ENCODE results near the gene LRPAP1.
"Not testable (repeated sequence)": the region's sequence is repeated elsewhere in the genome, so short reads cannot be mapped to it uniquely, and the experiment has no call there.

The LRPAP1 gene, protein sequence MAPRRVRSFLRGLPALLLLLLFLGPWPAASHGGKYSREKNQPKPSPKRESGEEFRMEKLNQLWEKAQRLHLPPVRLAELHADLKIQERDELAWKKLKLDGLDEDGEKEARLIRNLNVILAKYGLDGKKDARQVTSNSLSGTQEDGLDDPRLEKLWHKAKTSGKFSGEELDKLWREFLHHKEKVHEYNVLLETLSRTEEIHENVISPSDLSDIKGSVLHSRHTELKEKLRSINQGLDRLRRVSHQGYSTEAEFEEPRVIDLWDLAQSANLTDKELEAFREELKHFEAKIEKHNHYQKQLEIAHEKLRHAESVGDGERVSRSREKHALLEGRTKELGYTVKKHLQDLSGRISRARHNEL

DNA sequence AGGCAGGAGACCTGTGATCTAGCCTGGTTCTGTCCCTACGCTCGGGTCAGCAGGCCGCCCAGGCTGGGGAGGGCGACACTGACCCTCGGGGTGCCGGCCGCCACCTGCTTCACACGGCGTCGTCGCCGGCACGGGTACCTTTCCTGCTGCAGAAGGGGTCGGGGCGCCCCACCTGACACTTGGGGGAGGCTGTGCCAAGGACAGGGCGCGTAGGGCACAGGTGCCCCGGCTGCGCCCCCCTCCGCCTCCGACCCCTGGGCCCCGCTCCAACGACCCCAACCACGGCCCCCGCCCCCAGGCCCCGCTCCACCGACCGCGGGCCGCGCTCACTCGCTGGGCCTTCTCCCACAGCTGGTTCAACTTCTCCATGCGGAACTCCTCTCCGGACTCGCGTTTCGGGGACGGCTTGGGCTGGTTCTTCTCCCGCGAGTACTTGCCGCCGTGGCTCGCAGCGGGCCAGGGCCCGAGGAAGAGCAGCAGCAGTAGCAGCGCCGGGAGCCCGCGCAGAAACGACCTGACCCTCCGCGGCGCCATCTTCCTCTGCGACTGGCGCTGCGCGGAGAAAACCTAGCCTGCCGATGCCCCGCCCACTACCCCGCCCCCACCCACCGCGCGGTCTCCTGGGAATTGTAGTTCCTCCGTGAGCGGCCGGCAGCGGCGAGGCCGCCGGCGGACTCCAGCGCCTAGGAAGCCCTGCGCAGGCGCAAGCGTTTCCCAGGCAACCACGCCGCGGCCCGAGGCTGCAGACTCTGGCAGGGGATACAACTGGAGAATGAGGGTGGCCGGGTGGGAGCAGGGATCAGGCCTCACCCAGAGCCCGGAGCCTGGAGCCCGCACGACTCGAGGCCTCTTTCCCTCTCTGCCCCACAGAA, at the start of gene LRPAP1:
LRPAP1 (minus strand) TSS at position 544 of the 872 bp plus-strand sequence; CDS start at position 534, 10 bp downstream.
- no peaks in the 10 kb centered on the region for H3K27me3 ChIP-seq (ENCODE audit: control insufficient read depth in 2 of 2, insufficient read depth in 2 of 2, low read length in 2 of 2)
- peaks cover 14 to 23% of the 10 kb centered on the region in 2 donors for H3K4me1 ChIP-seq (ENCODE audit: control insufficient read depth in 2 of 2, insufficient read depth in 2 of 2, low read length in 2 of 2)
- peaks cover 7 to 15% of the 10 kb centered on the region in 2 donors for H3K36me3 ChIP-seq (ENCODE audit: control insufficient read depth in 2 of 2, insufficient read depth in 2 of 2, low read length in 2 of 2)
- no peaks in the 10 kb centered on the region for H3K9me3 ChIP-seq (ENCODE audit: control insufficient read depth in 2 of 2, low read length in 2 of 2)
- peak within 1 kb of the TSS; percentile 87 to 94 for H3K4me3 ChIP-seq (ENCODE audit: low read length in 2 of 2)
- H3K27ac ChIP-seq (ENCODE audit: low read depth in 2 of 2, low read length in 2 of 2), result peak within 1 kb of the TSS; percentile 50 to 61
- peak within 1 kb of the TSS; percentile 84 to 87 for H3K9ac ChIP-seq (ENCODE audit: low read depth in 1 of 2, low read length in 2 of 2)

DNA sequence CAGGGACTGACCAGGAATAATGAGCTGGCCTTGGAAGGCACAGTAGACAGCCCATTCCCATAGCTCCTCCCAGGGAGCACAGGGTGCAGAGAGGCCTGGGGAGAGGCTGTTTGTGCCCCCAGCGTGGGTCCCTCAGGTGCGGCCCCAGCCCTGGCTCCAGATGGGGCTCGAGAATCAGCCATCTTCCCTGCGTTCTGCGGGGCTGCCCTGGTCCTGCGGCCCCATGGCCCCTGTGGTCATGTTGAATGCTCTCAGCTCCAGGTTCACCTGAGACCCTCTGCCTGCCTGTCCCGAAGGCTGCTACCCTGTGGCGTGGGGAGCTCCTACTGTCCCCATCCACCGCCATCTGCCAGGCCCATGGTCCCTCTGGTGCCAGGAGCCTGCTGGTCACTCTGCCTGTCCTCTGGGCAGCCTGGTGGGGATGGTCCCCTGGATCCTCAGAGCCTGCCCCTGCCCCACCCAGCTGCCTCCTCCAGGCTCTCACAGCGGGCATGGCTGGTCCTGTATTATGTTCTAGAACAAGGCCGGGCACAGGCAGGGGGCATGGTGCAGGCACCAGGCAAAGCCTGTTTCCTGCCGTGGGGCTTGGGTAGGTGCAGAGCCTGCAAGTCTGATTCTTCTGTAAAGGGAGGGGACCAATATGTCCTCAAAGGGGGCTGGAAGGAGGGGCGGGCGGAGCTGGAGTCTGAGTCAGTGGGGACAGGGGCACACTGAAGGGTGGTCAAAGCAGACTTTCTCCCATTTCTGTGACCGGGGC, 49.3 kb upstream of the LRPAP1 start:
- not testable (repeated sequence) for H3K36me3 ChIP-seq (ENCODE audit: control insufficient read depth in 2 of 2, insufficient read depth in 2 of 2, low read length in 2 of 2); H3K9ac ChIP-seq (ENCODE audit: low read depth in 1 of 2, low read length in 2 of 2); H3K4me3 ChIP-seq (ENCODE audit: low read length in 2 of 2); H3K4me1 ChIP-seq (ENCODE audit: control insufficient read depth in 2 of 2, insufficient read depth in 2 of 2, low read length in 2 of 2); H3K27ac ChIP-seq (ENCODE audit: low read depth in 2 of 2, low read length in 2 of 2); H3K9me3 ChIP-seq (ENCODE audit: control insufficient read depth in 2 of 2, low read length in 2 of 2); H3K27me3 ChIP-seq (ENCODE audit: control insufficient read depth in 2 of 2, insufficient read depth in 2 of 2, low read length in 2 of 2)

- not testable (repeated sequence) for H3K4me1 ChIP-seq (ENCODE audit: control insufficient read depth in 2 of 2, insufficient read depth in 2 of 2, low read length in 2 of 2)
Observed at GRCh38 chr4:3580859-3581258, 48.6 kb upstream of the LRPAP1 start.

DNA sequence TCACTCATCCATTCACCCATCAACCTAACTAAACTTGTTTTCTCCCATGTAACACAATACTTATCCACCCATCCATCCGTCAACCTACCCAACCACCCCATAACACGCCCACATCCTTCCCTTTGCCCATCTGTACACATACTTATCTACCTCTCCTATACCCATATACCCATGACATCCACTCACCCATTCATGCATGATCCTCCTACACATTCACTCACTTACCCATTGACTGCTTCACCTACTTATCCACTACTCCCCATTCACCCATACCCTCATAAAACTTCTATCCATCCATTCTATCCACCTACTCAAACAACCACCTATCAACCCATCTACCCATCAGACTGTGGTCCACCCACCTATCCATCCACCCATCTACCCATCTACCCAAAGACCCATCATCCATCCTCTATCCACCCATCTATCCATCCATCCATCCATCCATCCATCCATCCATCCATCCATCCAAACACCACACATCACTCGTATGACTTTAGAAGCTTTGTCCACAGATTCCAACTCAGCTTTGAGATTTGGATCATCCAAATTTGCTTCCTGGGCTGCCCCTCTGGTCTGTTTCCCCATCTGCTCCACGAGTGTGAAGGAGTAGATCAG, 46.4 kb upstream of the LRPAP1 start:
- not testable (repeated sequence) for H3K4me1 ChIP-seq (ENCODE audit: control insufficient read depth in 2 of 2, insufficient read depth in 2 of 2, low read length in 2 of 2); H3K27me3 ChIP-seq (ENCODE audit: control insufficient read depth in 2 of 2, insufficient read depth in 2 of 2, low read length in 2 of 2); H3K9me3 ChIP-seq (ENCODE audit: control insufficient read depth in 2 of 2, low read length in 2 of 2); H3K4me3 ChIP-seq (ENCODE audit: low read length in 2 of 2); H3K27ac ChIP-seq (ENCODE audit: low read depth in 2 of 2, low read length in 2 of 2); H3K9ac ChIP-seq (ENCODE audit: low read depth in 1 of 2, low read length in 2 of 2); H3K36me3 ChIP-seq (ENCODE audit: control insufficient read depth in 2 of 2, insufficient read depth in 2 of 2, low read length in 2 of 2)

More at GRCh38 chr4:3580859-3581258, 48.6 kb upstream of the LRPAP1 start:
- H3K9ac ChIP-seq (ENCODE audit: low read depth in 1 of 2, low read length in 2 of 2); H3K36me3 ChIP-seq (ENCODE audit: control insufficient read depth in 2 of 2, insufficient read depth in 2 of 2, low read length in 2 of 2); H3K27ac ChIP-seq (ENCODE audit: low read depth in 2 of 2, low read length in 2 of 2); H3K4me3 ChIP-seq (ENCODE audit: low read length in 2 of 2); H3K9me3 ChIP-seq (ENCODE audit: control insufficient read depth in 2 of 2, low read length in 2 of 2); H3K27me3 ChIP-seq (ENCODE audit: control insufficient read depth in 2 of 2, insufficient read depth in 2 of 2, low read length in 2 of 2): not testable (repeated sequence)

DNA sequence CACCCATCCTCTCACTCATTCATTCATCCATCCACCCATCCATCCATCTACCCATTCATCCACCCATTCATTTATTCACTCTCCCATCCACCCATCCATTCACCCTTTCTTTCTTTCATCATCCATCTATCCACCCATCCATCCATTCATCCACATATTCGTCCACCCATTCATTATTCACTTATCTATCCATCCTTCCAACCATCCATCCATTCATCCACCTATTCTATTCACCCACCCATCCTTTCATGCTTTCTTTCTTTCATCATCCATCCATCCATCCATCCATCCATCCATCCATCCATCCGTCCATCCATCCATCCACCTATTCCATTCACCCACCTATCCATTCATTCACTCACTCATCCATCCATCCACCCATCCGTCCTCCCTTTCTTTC, 45.8 kb upstream of the LRPAP1 start:
- H3K27ac ChIP-seq (ENCODE audit: low read depth in 2 of 2, low read length in 2 of 2); H3K4me1 ChIP-seq (ENCODE audit: control insufficient read depth in 2 of 2, insufficient read depth in 2 of 2, low read length in 2 of 2); H3K9me3 ChIP-seq (ENCODE audit: control insufficient read depth in 2 of 2, low read length in 2 of 2); H3K9ac ChIP-seq (ENCODE audit: low read depth in 1 of 2, low read length in 2 of 2); H3K36me3 ChIP-seq (ENCODE audit: control insufficient read depth in 2 of 2, insufficient read depth in 2 of 2, low read length in 2 of 2); H3K4me3 ChIP-seq (ENCODE audit: low read length in 2 of 2); H3K27me3 ChIP-seq (ENCODE audit: control insufficient read depth in 2 of 2, insufficient read depth in 2 of 2, low read length in 2 of 2): not testable (repeated sequence)

DNA sequence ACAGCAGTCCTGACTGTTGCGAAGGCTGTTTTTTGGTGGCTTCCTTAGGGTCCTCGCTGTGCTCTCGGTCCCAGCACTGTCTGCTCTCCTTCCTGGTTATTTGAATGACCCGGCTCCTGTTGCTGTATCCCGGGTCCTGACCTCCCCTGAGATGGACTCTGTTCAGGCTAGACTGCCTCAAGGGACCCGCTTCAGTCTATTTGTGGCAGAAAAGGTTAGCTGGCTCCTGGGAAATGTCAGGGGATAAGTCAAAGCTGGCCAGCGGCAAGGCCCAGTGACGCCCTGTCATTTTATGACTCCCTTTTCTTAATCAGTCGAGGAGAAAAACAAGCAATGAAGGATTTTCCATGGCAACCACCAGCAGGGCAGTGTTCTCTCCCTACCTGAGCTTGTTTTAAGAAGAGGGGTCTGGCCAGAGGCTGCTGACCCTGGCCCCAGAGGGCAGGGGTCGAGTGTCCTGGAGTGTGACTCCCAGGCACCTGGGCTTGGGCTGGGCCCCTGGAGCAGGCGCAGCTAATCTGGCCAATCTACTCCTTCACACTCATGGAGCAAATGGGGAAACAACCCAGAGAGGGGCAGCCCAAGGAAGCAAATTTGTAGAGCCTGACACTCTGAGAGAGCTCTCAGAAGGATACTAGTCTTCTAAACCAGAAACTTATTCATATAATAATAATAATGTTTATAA, 45.1 kb upstream of the LRPAP1 start:
- H3K27me3 ChIP-seq (ENCODE audit: control insufficient read depth in 2 of 2, insufficient read depth in 2 of 2, low read length in 2 of 2); H3K36me3 ChIP-seq (ENCODE audit: control insufficient read depth in 2 of 2, insufficient read depth in 2 of 2, low read length in 2 of 2); H3K9me3 ChIP-seq (ENCODE audit: control insufficient read depth in 2 of 2, low read length in 2 of 2); H3K9ac ChIP-seq (ENCODE audit: low read depth in 1 of 2, low read length in 2 of 2); H3K27ac ChIP-seq (ENCODE audit: low read depth in 2 of 2, low read length in 2 of 2); H3K4me3 ChIP-seq (ENCODE audit: low read length in 2 of 2); H3K4me1 ChIP-seq (ENCODE audit: control insufficient read depth in 2 of 2, insufficient read depth in 2 of 2, low read length in 2 of 2): not testable (repeated sequence)

- H3K4me1 ChIP-seq (ENCODE audit: control insufficient read depth in 2 of 2, insufficient read depth in 2 of 2, low read length in 2 of 2); H3K9me3 ChIP-seq (ENCODE audit: control insufficient read depth in 2 of 2, low read length in 2 of 2); H3K4me3 ChIP-seq (ENCODE audit: low read length in 2 of 2); H3K27ac ChIP-seq (ENCODE audit: low read depth in 2 of 2, low read length in 2 of 2); H3K36me3 ChIP-seq (ENCODE audit: control insufficient read depth in 2 of 2, insufficient read depth in 2 of 2, low read length in 2 of 2); H3K27me3 ChIP-seq (ENCODE audit: control insufficient read depth in 2 of 2, insufficient read depth in 2 of 2, low read length in 2 of 2); H3K9ac ChIP-seq (ENCODE audit: low read depth in 1 of 2, low read length in 2 of 2): not testable (repeated sequence)
Observed at GRCh38 chr4:3576533-3577207, 44.4 kb upstream of the LRPAP1 start.

DNA sequence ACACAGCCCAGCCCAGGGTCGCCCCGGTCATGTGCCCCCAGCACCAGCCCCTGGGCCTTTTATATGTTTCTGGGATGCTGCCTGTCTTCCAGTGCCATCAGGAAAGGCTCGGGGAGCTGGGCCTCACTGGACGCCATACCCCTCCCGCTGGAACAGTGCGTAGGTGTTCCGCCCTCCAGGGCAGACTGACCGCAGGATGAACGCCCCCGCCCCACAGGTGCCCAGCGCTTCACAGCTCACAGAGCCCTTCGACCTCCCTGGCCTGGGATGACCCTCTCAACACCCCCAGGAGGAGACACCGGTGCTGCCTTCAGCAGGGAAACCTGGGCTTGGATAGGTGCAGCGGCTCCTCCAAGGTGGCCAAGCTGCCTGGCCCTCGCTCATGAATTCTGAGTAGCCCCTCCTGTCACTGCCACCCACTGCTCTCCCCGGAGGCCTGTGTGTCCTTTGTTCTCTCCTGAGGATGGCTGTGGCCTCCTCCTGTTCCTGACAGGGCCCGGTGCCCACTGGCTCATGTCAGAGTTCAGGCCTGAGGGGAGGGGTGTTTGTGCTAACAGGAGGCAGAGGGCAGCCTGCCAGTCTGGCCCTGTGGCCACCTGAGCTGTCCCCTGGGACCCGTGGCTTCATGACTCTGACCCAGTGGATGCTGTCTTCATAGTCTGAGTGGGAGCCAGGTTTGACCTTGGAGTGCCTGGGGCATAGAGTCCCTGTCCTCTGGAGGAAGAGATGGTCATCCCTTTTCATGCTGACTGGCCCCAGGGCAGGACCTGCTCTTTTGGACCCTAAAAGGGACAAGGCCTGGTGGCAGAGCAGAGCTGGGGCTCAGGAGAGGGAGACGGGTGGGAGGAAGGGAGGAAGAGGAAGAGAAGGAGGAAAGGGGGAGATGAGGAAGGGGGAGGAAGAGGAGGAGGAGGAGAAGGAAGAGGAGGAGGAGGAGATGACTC, 43.5 kb upstream of the LRPAP1 start:
- H3K4me3 ChIP-seq (ENCODE audit: low read length in 2 of 2); H3K36me3 ChIP-seq (ENCODE audit: control insufficient read depth in 2 of 2, insufficient read depth in 2 of 2, low read length in 2 of 2); H3K9me3 ChIP-seq (ENCODE audit: control insufficient read depth in 2 of 2, low read length in 2 of 2); H3K9ac ChIP-seq (ENCODE audit: low read depth in 1 of 2, low read length in 2 of 2); H3K27me3 ChIP-seq (ENCODE audit: control insufficient read depth in 2 of 2, insufficient read depth in 2 of 2, low read length in 2 of 2); H3K4me1 ChIP-seq (ENCODE audit: control insufficient read depth in 2 of 2, insufficient read depth in 2 of 2, low read length in 2 of 2); H3K27ac ChIP-seq (ENCODE audit: low read depth in 2 of 2, low read length in 2 of 2): not testable (repeated sequence)

All from mucosa of rectum (tissue), 2 donors.